MM.1S (cell line): ENCODE measurements around the gene LRP5.

Experiments used
- DNase-seq: peaks from one replicate; pipeline ENCODE4 v3.0.0-alpha.2; 2015
- H2AFZ ChIP-seq: fragments of 300-600 bp; sonication (generic); 2 replicates; pipeline ENCODE4 v1.6.0; 2016; ENCODE audit warnings: antibody characterized with exemption, low read length
- H3F3A ChIP-seq: fragments of 300-600 bp; sonication (generic); 2 replicates; pipeline ENCODE4 v1.6.1; 2016; ENCODE audit warnings: mild to moderate bottlenecking, antibody characterized with exemption, low read length, moderate library complexity, mixed read lengths; ENCODE audit not compliant: insufficient read depth
- H3K27ac ChIP-seq: fragments of 300-600 bp; sonication (generic); 2 replicates; pipeline ENCODE4 v1.5.1; 2016; ENCODE audit warnings: mild to moderate bottlenecking, low read length
- H3K27me3 ChIP-seq: fragments of 300-600 bp; sonication (generic); replicated peaks from 2 replicates; pipeline ENCODE4 v1.6.0; 2016; ENCODE audit warnings: low read length; ENCODE audit not compliant: insufficient read depth
- H3K36me3 ChIP-seq: fragments of 300-600 bp; sonication (generic); replicated peaks from 2 replicates; pipeline ENCODE4 v1.6.1; 2016; ENCODE audit warnings: mild to moderate bottlenecking, low read length, mixed read lengths; ENCODE audit not compliant: insufficient read depth
- H3K4me1 ChIP-seq: fragments of 300-600 bp; sonication (generic); 2 replicates; pipeline ENCODE4 v1.6.1; 2016; ENCODE audit warnings: low read length, mixed read lengths
- H3K4me2 ChIP-seq: fragments of 300-600 bp; sonication (generic); 2 replicates; pipeline ENCODE4 v1.6.0; 2016; ENCODE audit warnings: low read depth, low read length
- H3K4me3 ChIP-seq: fragments of 300-600 bp; sonication (generic); 2 replicates; pipeline ENCODE4 v1.5.1; 2016; ENCODE audit warnings: low read length, mixed read lengths
- H3K79me2 ChIP-seq: fragments of 300-600 bp; sonication (generic); 2 replicates; pipeline ENCODE4 v1.6.1; 2016; ENCODE audit warnings: mixed run types, low read length, mixed read lengths
- H3K9ac ChIP-seq: fragments of 300-600 bp; sonication (generic); 2 replicates; pipeline ENCODE4 v1.6.1; 2016; ENCODE audit warnings: low read length, mixed read lengths
- H3K9me2 ChIP-seq: fragments of 300-600 bp; sonication (generic); replicated peaks from 2 replicates; pipeline ENCODE4 v1.6.1; 2016; ENCODE audit warnings: mild to moderate bottlenecking, low read length, mixed read lengths; ENCODE audit not compliant: insufficient read depth
- H3K9me3 ChIP-seq: fragments of 300-600 bp; sonication (generic); replicated peaks from 2 replicates; pipeline ENCODE4 v1.6.1; 2016; ENCODE audit warnings: mild to moderate bottlenecking, low read length, mixed read lengths; ENCODE audit not compliant: insufficient read depth
- H4K20me1 ChIP-seq: fragments of 300-600 bp; sonication (generic); 2 replicates; pipeline ENCODE4 v1.6.1; 2016; ENCODE audit warnings: mild to moderate bottlenecking, low read length, moderate library complexity, mixed read lengths; ENCODE audit not compliant: insufficient read depth
- CTCF ChIP-seq: fragments of 300-600 bp; sonication (generic); IDR thresholded peaks from 2 replicates; pipeline ENCODE4 v1.5.1; 2016; ENCODE audit warnings: antibody characterized with exemption, low read length, mixed read lengths
- EZH2 ChIP-seq: fragments of 300-600 bp; sonication (generic); optimal IDR thresholded peaks from 2 replicates; pipeline ENCODE3; 2017; ENCODE audit warnings: low read depth, mild to moderate bottlenecking, antibody characterized with exemption, low read length, mixed read lengths
- EZH2phosphoT487 ChIP-seq: fragments of 300-600 bp; sonication (generic); IDR thresholded peaks from 2 replicates; pipeline ENCODE4 v1.6.1; 2018; ENCODE audit warnings: antibody characterized with exemption, low read length

The LRP5 gene

GRCh38 chr11:68479390-68479789, 167.0 kb downstream of the LRP5 start:
- H3K9me3 ChIP-seq: no peaks in the 10 kb centered on the region
- peaks cover 55% of the 10 kb centered on the region for H4K20me1 ChIP-seq
- H3K4me3 ChIP-seq: no peak overlapping the region
- H2AFZ ChIP-seq: no peak overlapping the region
- no peaks in the 10 kb centered on the region for H3K36me3 ChIP-seq
- no peak overlapping the region for H3K9ac ChIP-seq
- H3K27ac ChIP-seq: no peak overlapping the region
- TF ChIP-seq CTCF: no peak
- TF ChIP-seq EZH2: no peak
- no peak for TF ChIP-seq EZH2phosphoT487
- peaks cover 89% of the 10 kb centered on the region for H3K79me2 ChIP-seq
- no peaks in the 10 kb centered on the region for H3K4me1 ChIP-seq
- no peak overlapping the region for H3K4me2 ChIP-seq
- no peaks in the 10 kb centered on the region for H3K9me2 ChIP-seq
- H3K27me3 ChIP-seq: no peaks in the 10 kb centered on the region
- DNase-seq: no peak
- no peaks in the 10 kb centered on the region for H3F3A ChIP-seq

DNA sequence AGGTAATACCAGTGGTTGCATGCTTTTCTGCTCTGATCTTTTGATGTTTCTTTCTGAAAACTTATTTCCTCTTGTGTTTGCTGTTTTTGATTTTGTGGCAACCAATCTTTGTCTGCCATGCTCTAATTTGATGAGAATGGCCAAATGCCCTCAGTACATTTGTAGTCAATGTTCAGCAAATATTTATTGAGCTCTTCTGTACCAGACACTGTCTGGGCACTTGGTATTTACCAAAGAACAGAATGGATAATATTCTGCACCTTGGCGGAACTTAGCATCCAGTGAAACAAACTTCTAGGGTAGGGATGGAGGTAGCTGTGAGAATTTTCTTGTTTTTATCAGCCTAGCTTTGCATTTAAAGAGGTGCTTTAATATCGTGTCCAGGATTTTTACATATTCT, 167.8 kb downstream of the LRP5 start:
- Histone ChIP-seq H3K36me3 (no peaks in the 10 kb centered on the region), H3K9me2 (no peaks in the 10 kb centered on the region), H3K4me3 (no peak overlapping the region), H3F3A (no peaks in the 10 kb centered on the region), H4K20me1 (peaks cover 61% of the 10 kb centered on the region), H3K79me2 (peaks cover 93% of the 10 kb centered on the region), H3K9ac (no peak overlapping the region), H3K27me3 (no peaks in the 10 kb centered on the region), H3K4me1 (peaks cover 2% of the 10 kb centered on the region; the same call in 1 of the 2 replicates), H2AFZ (no peak overlapping the region), H3K9me3 (no peaks in the 10 kb centered on the region), H3K4me2 (no peak overlapping the region), H3K27ac (no peak overlapping the region)
- DNase-seq: no peak
- TF ChIP-seq EZH2 (no peak), EZH2phosphoT487 (no peak), CTCF (no peak)

DNA sequence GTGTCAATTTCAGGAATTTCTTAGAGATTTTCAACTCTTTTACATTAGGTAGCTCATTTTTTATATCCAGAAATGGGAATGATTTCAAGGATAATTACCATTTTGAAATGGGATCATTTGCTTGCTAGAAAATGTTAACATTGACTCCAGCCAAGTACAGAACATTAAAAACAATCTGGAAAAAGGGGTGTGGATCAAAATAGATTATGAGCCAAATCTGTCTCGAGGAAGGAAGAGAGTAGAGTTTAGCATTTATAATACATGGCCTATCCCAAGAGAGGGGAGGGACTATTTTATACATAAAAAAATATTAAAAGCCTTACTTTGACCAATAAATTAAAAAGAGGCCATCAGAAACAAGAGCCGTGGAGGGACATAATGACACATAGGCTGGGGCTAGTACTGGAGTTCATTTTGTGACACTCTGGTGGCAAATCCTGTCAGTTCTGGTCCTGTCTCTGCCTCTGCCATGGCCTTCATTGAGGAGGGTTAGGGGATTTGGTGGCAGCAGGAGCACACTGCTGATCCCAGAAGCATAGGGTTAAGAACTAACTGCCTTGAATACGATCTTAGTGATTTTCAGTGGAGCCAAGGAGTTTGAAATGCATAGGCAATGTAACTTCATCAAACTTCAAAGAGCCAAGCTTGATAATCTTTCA, 168.6 kb downstream of the LRP5 start:
- H3K79me2 ChIP-seq: peaks cover 97% of the 10 kb centered on the region
- H3K4me3 ChIP-seq: no peak overlapping the region
- TF ChIP-seq EZH2: no peak
- no peak for TF ChIP-seq CTCF
- TF ChIP-seq EZH2phosphoT487: no peak
- H3K9me3 ChIP-seq: no peaks in the 10 kb centered on the region
- no peaks in the 10 kb centered on the region for H3F3A ChIP-seq
- H3K9ac ChIP-seq: no peak overlapping the region
- H3K4me2 ChIP-seq: no peak overlapping the region
- peaks cover 68% of the 10 kb centered on the region for H4K20me1 ChIP-seq
- DNase-seq: no peak
- no peak overlapping the region for H2AFZ ChIP-seq
- H3K36me3 ChIP-seq: no peaks in the 10 kb centered on the region
- no peak overlapping the region for H3K27ac ChIP-seq
- H3K9me2 ChIP-seq: no peaks in the 10 kb centered on the region
- no peaks in the 10 kb centered on the region for H3K27me3 ChIP-seq
- peaks cover 8% of the 10 kb centered on the region; the same call in 1 of the 2 replicates for H3K4me1 ChIP-seq
